ENCODE measurements around the gene ALKBH7.
"Not testable (repeated sequence)": the region's sequence is repeated elsewhere in the genome, so short reads cannot be mapped to it uniquely, and the experiment has no call there.

Gene ALKBH7

GRCh38 chr19:6358003-6358402 is 14.6 kb upstream of the ALKBH7 start:
- no peaks in the 10 kb centered on the region for H3K27me3 Mint-ChIP-seq
- H3K4me3 Mint-ChIP-seq = no peak overlapping the region
- DNase-seq = no peak
- H3K9me3 Mint-ChIP-seq = no peaks in the 10 kb centered on the region
- H3K27ac Mint-ChIP-seq = no peak overlapping the region
- H3K36me3 Mint-ChIP-seq (ENCODE audit: low read depth) = peaks cover 14% of the 10 kb centered on the region
- H3K4me1 Mint-ChIP-seq (ENCODE audit: low read depth) = peaks cover 10% of the 10 kb centered on the region

GRCh38 chr19:6359568-6360341 is 12.8 kb upstream of the ALKBH7 start:
- Mint-ChIP-seq H3K9me3 (no peaks in the 10 kb centered on the region), H3K4me1 (ENCODE audit: low read depth) (peaks cover 19% of the 10 kb centered on the region), H3K27me3 (no peaks in the 10 kb centered on the region), H3K27ac (no peak overlapping the region), H3K36me3 (ENCODE audit: low read depth) (peaks cover 27% of the 10 kb centered on the region), H3K4me3 (no peak overlapping the region)
- DNase-seq = no peak

- not testable (repeated sequence) for H3K27me3 Mint-ChIP-seq, DNase-seq, H3K27ac Mint-ChIP-seq, H3K9me3 Mint-ChIP-seq
- H3K36me3 Mint-ChIP-seq (ENCODE audit: low read depth) = peaks cover 34% of the 10 kb centered on the region
- peaks cover 19% of the 10 kb centered on the region for H3K4me1 Mint-ChIP-seq (ENCODE audit: low read depth)
- peak overlapping the region; percentile 89 for H3K4me3 Mint-ChIP-seq
Observed at GRCh38 chr19:6360445-6360844, 12.1 kb upstream of the ALKBH7 start.

- Mint-ChIP-seq H3K4me3 (peak overlapping the region; percentile 89), H3K36me3 (ENCODE audit: low read depth) (peaks cover 38% of the 10 kb centered on the region), H3K4me1 (ENCODE audit: low read depth) (peaks cover 19% of the 10 kb centered on the region), H3K27ac (peak overlapping the region; percentile 92)
- H3K9me3 Mint-ChIP-seq, H3K27me3 Mint-ChIP-seq, DNase-seq: not testable (repeated sequence)
Observed at GRCh38 chr19:6360857-6361216, 11.8 kb upstream of the ALKBH7 start.

- no peak for DNase-seq
- peaks cover 48% of the 10 kb centered on the region for H3K36me3 Mint-ChIP-seq (ENCODE audit: low read depth)
- no peaks in the 10 kb centered on the region for H3K9me3 Mint-ChIP-seq
- H3K4me1 Mint-ChIP-seq (ENCODE audit: low read depth) = peaks cover 22% of the 10 kb centered on the region
- H3K27ac Mint-ChIP-seq = peak overlapping the region; percentile 92
- H3K4me3 Mint-ChIP-seq = peak overlapping the region; percentile 89
- H3K27me3 Mint-ChIP-seq = no peaks in the 10 kb centered on the region
Observed at GRCh38 chr19:6362027-6362350, 10.6 kb upstream of the ALKBH7 start.

- peak; percentile 61 for DNase-seq
- peaks cover 22% of the 10 kb centered on the region for H3K4me1 Mint-ChIP-seq (ENCODE audit: low read depth)
- H3K36me3 Mint-ChIP-seq (ENCODE audit: low read depth) = peaks cover 52% of the 10 kb centered on the region
- H3K27ac Mint-ChIP-seq = peak overlapping the region; percentile 92
- peak overlapping the region; percentile 89 for H3K4me3 Mint-ChIP-seq
- H3K27me3 Mint-ChIP-seq = no peaks in the 10 kb centered on the region
- H3K9me3 Mint-ChIP-seq = no peaks in the 10 kb centered on the region
Observed at GRCh38 chr19:6362351-6362801, 10.2 kb upstream of the ALKBH7 start.

- Mint-ChIP-seq H3K4me1 (ENCODE audit: low read depth) (peaks cover 22% of the 10 kb centered on the region), H3K27me3 (no peaks in the 10 kb centered on the region), H3K9me3 (no peaks in the 10 kb centered on the region), H3K27ac (peak overlapping the region; percentile 67), H3K4me3 (peak overlapping the region; percentile 36), H3K36me3 (ENCODE audit: low read depth) (peaks cover 72% of the 10 kb centered on the region)
- no peak for DNase-seq
Observed at GRCh38 chr19:6364353-6364752, 8.2 kb upstream of the ALKBH7 start.

GRCh38 chr19:6373096-6373812 is 660 bp downstream of the ALKBH7 start:
- peak overlapping the region; percentile 97 for H3K27ac Mint-ChIP-seq
- H3K36me3 Mint-ChIP-seq (ENCODE audit: low read depth) = peaks cover 31% of the 10 kb centered on the region
- H3K4me3 Mint-ChIP-seq = peak overlapping the region; percentile 86
- no peaks in the 10 kb centered on the region for H3K27me3 Mint-ChIP-seq
- no peaks in the 10 kb centered on the region for H3K9me3 Mint-ChIP-seq
- H3K4me1 Mint-ChIP-seq (ENCODE audit: low read depth) = peaks cover 12% of the 10 kb centered on the region
- peak; percentile 99 for DNase-seq

GRCh38 chr19:6373813-6374108 is 1.2 kb downstream of the ALKBH7 start:
- Mint-ChIP-seq H3K9me3 (no peaks in the 10 kb centered on the region), H3K4me1 (ENCODE audit: low read depth) (peaks cover 12% of the 10 kb centered on the region), H3K27ac (peak overlapping the region; percentile 97), H3K27me3 (no peaks in the 10 kb centered on the region), H3K36me3 (ENCODE audit: low read depth) (peaks cover 31% of the 10 kb centered on the region), H3K4me3 (peak overlapping the region; percentile 86)
- DNase-seq = no peak

GRCh38 chr19:6374161-6374709 is 1.6 kb downstream of the ALKBH7 start:
- Mint-ChIP-seq H3K4me3 (no peak overlapping the region), H3K4me1 (ENCODE audit: low read depth) (peaks cover 12% of the 10 kb centered on the region), H3K27me3 (no peaks in the 10 kb centered on the region), H3K9me3 (no peaks in the 10 kb centered on the region), H3K27ac (no peak overlapping the region), H3K36me3 (ENCODE audit: low read depth) (peaks cover 31% of the 10 kb centered on the region)
- DNase-seq = no peak

- no peaks in the 10 kb centered on the region for H3K27me3 Mint-ChIP-seq
- peaks cover 11% of the 10 kb centered on the region for H3K4me1 Mint-ChIP-seq (ENCODE audit: low read depth)
- no peak overlapping the region for H3K4me3 Mint-ChIP-seq
- no peak overlapping the region for H3K27ac Mint-ChIP-seq
- H3K36me3 Mint-ChIP-seq (ENCODE audit: low read depth) = peaks cover 30% of the 10 kb centered on the region
- H3K9me3 Mint-ChIP-seq = no peaks in the 10 kb centered on the region
- no peak for DNase-seq
Observed at GRCh38 chr19:6374711-6375410, 2.3 kb downstream of the ALKBH7 start.

GRCh38 chr19:6375411-6376010 is 2.9 kb downstream of the ALKBH7 start, which contains the start of gene PSPN:
Gene PSPN, minus strand, starts transcription at chr19:6375933. Its CDS starts 84 bp downstream, at chr19:6375849.
- Mint-ChIP-seq H3K36me3 (ENCODE audit: low read depth) (peaks cover 33% of the 10 kb centered on the region), H3K27me3 (no peaks in the 10 kb centered on the region), H3K4me1 (ENCODE audit: low read depth) (peaks cover 10% of the 10 kb centered on the region), H3K9me3 (no peaks in the 10 kb centered on the region), H3K4me3 (no peak within 1 kb of the TSS), H3K27ac (peak within 1 kb of the TSS; percentile 22)
- no peak for DNase-seq

GRCh38 chr19:6376512-6377190 is 4.1 kb downstream of the ALKBH7 start:
- H3K36me3 Mint-ChIP-seq (ENCODE audit: low read depth) = peaks cover 44% of the 10 kb centered on the region
- H3K4me3 Mint-ChIP-seq = no peak overlapping the region
- H3K4me1 Mint-ChIP-seq (ENCODE audit: low read depth) = peaks cover 10% of the 10 kb centered on the region
- peak overlapping the region; percentile 22 for H3K27ac Mint-ChIP-seq
- H3K9me3 Mint-ChIP-seq = no peaks in the 10 kb centered on the region
- no peak for DNase-seq
- no peaks in the 10 kb centered on the region for H3K27me3 Mint-ChIP-seq

- H3K27ac Mint-ChIP-seq = no peak overlapping the region
- peaks cover 57% of the 10 kb centered on the region for H3K36me3 Mint-ChIP-seq (ENCODE audit: low read depth)
- H3K9me3 Mint-ChIP-seq = no peaks in the 10 kb centered on the region
- peaks cover 6% of the 10 kb centered on the region for H3K4me1 Mint-ChIP-seq (ENCODE audit: low read depth)
- no peak for DNase-seq
- H3K4me3 Mint-ChIP-seq = no peak overlapping the region
- H3K27me3 Mint-ChIP-seq = no peaks in the 10 kb centered on the region
Observed at GRCh38 chr19:6378041-6378440, 5.4 kb downstream of the ALKBH7 start.
